ENCODE results near the gene GSKIP.
"Not testable (repeated sequence)": the region's sequence is repeated elsewhere in the genome, so short reads cannot be mapped to it uniquely, and the experiment has no call there.

Gene GSKIP

GRCh38 chr14:96362965-96363750 lies at the start of gene GSKIP, which contains the start of gene ATG2B:
GSKIP (plus strand) TSS chr14:96363526; CDS start chr14:96382248, 18,722 bp downstream.
ATG2B (minus strand) TSS chr14:96363341; CDS start chr14:96362976, 365 bp downstream.
- DNase-seq (ENCODE audit: low spot score), result peak; percentile 98

- DNase-seq (ENCODE audit: low spot score), result no peak
These were observed 47.2 kb upstream of the GSKIP start for GRCh38 chr14:96316087-96316486.

GRCh38 chr14:96318836-96319235 lies 44.5 kb upstream of the GSKIP start:
- DNase-seq (ENCODE audit: low spot score), result no peak

- no peak for DNase-seq (ENCODE audit: low spot score)
These were observed 42.7 kb upstream of the GSKIP start for GRCh38 chr14:96320605-96321004.

GRCh38 chr14:96324219-96324618 lies 39.1 kb upstream of the GSKIP start:
- no peak for DNase-seq (ENCODE audit: low spot score)

- DNase-seq (ENCODE audit: low spot score), result no peak
These were observed 24.8 kb upstream of the GSKIP start for GRCh38 chr14:96338551-96338950.

GRCh38 chr14:96341323-96341722 lies 22.0 kb upstream of the GSKIP start:
- no peak for DNase-seq (ENCODE audit: low spot score)

- DNase-seq (ENCODE audit: low spot score), result no peak
These were observed 17.7 kb upstream of the GSKIP start for GRCh38 chr14:96345669-96346068.

- DNase-seq (ENCODE audit: low spot score), result not testable (repeated sequence)
These were observed 15.4 kb upstream of the GSKIP start for GRCh38 chr14:96347957-96348356.

- DNase-seq (ENCODE audit: low spot score), result peak; percentile 22
These were observed 13.8 kb upstream of the GSKIP start for GRCh38 chr14:96349286-96350075.

- DNase-seq (ENCODE audit: low spot score), result no peak
These were observed 11.3 kb upstream of the GSKIP start for GRCh38 chr14:96351986-96352385.

- DNase-seq (ENCODE audit: low spot score), result no peak
These were observed 10.6 kb upstream of the GSKIP start for GRCh38 chr14:96352708-96353107.

GRCh38 chr14:96354246-96354645 lies 9.1 kb upstream of the GSKIP start:
- DNase-seq (ENCODE audit: low spot score), result no peak

GRCh38 chr14:96357216-96357615 lies 6.1 kb upstream of the GSKIP start:
- no peak for DNase-seq (ENCODE audit: low spot score)

- no peak for DNase-seq (ENCODE audit: low spot score)
These were observed 3.4 kb upstream of the GSKIP start for GRCh38 chr14:96359959-96360358.

- peak; percentile 22 for DNase-seq (ENCODE audit: low spot score)
These were observed 1.0 kb upstream of the GSKIP start for GRCh38 chr14:96362071-96362964.

GRCh38 chr14:96363751-96364336 lies 518 bp downstream of the GSKIP start:
- DNase-seq (ENCODE audit: low spot score), result peak; percentile 67

- DNase-seq (ENCODE audit: low spot score), result no peak
These were observed 1.6 kb downstream of the GSKIP start for GRCh38 chr14:96364962-96365361.

GRCh38 chr14:96368534-96368933 lies 5.2 kb downstream of the GSKIP start:
- DNase-seq (ENCODE audit: low spot score), result no peak

GRCh38 chr14:96370528-96370927 lies 7.2 kb downstream of the GSKIP start:
- no peak for DNase-seq (ENCODE audit: low spot score)

GRCh38 chr14:96373538-96373937 lies 10.2 kb downstream of the GSKIP start:
- DNase-seq (ENCODE audit: low spot score), result no peak

GRCh38 chr14:96376093-96376492 lies 12.8 kb downstream of the GSKIP start:
- no peak for DNase-seq (ENCODE audit: low spot score)
